KMS-11 (cell line): ENCODE measurements around the gene PTPRN2.

Experiments
- H2AFZ ChIP-seq: fragments of 200-600 bp; sonication (generic); 2 replicates; pipeline ENCODE4 v1.6.1; 2016; ENCODE audit warnings: antibody characterized with exemption, mixed run types, low read depth
- H3K27ac ChIP-seq: fragments of 200-600 bp; sonication (generic); 2 replicates; pipeline ENCODE4 v1.6.1; 2016; ENCODE audit warnings: mild to moderate bottlenecking, mixed run types
- H3K27me3 ChIP-seq: fragments of 200-600 bp; sonication (generic); 2 replicates; pipeline ENCODE4 v1.6.1; 2017; ENCODE audit warnings: mild to moderate bottlenecking, low read depth, mixed run types, moderate library complexity; ENCODE audit not compliant: insufficient read depth
- H3K36me3 ChIP-seq: fragments of 200-600 bp; sonication (generic); 2 replicates; pipeline ENCODE4 v1.6.1; 2017; ENCODE audit warnings: mild to moderate bottlenecking, mixed run types; ENCODE audit not compliant: insufficient read depth
- H3K4me1 ChIP-seq: fragments of 200-600 bp; sonication (generic); 2 replicates; pipeline ENCODE4 v1.6.1; 2016; ENCODE audit warnings: mild to moderate bottlenecking, low read depth, mixed run types; ENCODE audit not compliant: poor library complexity, severe bottlenecking
- H3K4me2 ChIP-seq: fragments of 200-600 bp; sonication (generic); 2 replicates; pipeline ENCODE4 v1.7.0; 2016; ENCODE audit warnings: mild to moderate bottlenecking, mixed run types
- H3K4me3 ChIP-seq: fragments of 200-600 bp; sonication (generic); IDR thresholded peaks from 2 replicates; pipeline ENCODE4 v1.6.1; 2017; ENCODE audit warnings: low read depth, low read length, mixed read lengths; ENCODE audit not compliant: insufficient read depth
- H3K79me2 ChIP-seq: fragments of 200-600 bp; sonication (generic); 2 replicates; pipeline ENCODE4 v1.6.1; 2016; ENCODE audit warnings: low read depth, mixed run types; ENCODE audit not compliant: insufficient read depth
- H3K9ac ChIP-seq: fragments of 200-600 bp; sonication (generic); 2 replicates; pipeline ENCODE4 v1.6.1; 2016; ENCODE audit warnings: mild to moderate bottlenecking, mixed run types
- H4K20me1 ChIP-seq: fragments of 200-600 bp; sonication (generic); 2 replicates; pipeline ENCODE4 v1.6.1; 2016; ENCODE audit warnings: mild to moderate bottlenecking, mixed run types; ENCODE audit not compliant: insufficient read depth
- TF ChIP-seq, protein P1 (sequence below): fragments of 200-600 bp; sonication (generic); conservative IDR thresholded peaks from 2 replicates; pipeline ENCODE4 v1.6.1; 2017; ENCODE audit warnings: low read depth, mild to moderate bottlenecking, antibody characterized with exemption, low read length, moderate library complexity, mixed read lengths

Gene PTPRN2

DNA sequence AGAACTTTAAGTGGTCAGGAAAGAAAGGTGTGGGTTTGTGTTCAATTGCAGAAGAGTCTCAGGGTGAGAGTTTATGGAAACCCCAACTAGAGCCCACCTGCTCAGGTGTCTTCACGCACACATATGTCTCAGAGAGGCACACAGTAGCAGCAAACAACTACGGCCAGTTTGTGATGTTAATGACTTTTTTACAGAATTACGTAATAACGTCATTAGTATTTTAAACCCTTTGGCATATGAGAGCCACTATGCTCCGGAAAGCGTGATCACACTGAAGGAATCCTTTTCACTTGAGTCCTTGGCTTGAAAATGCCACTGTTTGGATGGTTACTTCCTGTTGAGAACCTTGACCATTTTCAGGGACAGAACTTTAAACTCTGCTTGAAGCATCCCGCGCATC is 204.0 kb downstream of the PTPRN2 start:
- Histone ChIP-seq H3K4me3 (no peak overlapping the region), H2AFZ (no peak overlapping the region), H3K4me2 (no peak overlapping the region), H3K27me3 (peaks cover 11% of the 10 kb centered on the region; the same call in 1 of the 2 replicates), H3K27ac (no peak overlapping the region), H4K20me1 (no peaks in the 10 kb centered on the region), H3K4me1 (no peaks in the 10 kb centered on the region), H3K36me3 (no peaks in the 10 kb centered on the region), H3K79me2 (no peaks in the 10 kb centered on the region), H3K9ac (no peak overlapping the region)
- TF ChIP-seq, protein P1, sequence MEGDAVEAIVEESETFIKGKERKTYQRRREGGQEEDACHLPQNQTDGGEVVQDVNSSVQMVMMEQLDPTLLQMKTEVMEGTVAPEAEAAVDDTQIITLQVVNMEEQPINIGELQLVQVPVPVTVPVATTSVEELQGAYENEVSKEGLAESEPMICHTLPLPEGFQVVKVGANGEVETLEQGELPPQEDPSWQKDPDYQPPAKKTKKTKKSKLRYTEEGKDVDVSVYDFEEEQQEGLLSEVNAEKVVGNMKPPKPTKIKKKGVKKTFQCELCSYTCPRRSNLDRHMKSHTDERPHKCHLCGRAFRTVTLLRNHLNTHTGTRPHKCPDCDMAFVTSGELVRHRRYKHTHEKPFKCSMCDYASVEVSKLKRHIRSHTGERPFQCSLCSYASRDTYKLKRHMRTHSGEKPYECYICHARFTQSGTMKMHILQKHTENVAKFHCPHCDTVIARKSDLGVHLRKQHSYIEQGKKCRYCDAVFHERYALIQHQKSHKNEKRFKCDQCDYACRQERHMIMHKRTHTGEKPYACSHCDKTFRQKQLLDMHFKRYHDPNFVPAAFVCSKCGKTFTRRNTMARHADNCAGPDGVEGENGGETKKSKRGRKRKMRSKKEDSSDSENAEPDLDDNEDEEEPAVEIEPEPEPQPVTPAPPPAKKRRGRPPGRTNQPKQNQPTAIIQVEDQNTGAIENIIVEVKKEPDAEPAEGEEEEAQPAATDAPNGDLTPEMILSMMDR: no peak

DNA sequence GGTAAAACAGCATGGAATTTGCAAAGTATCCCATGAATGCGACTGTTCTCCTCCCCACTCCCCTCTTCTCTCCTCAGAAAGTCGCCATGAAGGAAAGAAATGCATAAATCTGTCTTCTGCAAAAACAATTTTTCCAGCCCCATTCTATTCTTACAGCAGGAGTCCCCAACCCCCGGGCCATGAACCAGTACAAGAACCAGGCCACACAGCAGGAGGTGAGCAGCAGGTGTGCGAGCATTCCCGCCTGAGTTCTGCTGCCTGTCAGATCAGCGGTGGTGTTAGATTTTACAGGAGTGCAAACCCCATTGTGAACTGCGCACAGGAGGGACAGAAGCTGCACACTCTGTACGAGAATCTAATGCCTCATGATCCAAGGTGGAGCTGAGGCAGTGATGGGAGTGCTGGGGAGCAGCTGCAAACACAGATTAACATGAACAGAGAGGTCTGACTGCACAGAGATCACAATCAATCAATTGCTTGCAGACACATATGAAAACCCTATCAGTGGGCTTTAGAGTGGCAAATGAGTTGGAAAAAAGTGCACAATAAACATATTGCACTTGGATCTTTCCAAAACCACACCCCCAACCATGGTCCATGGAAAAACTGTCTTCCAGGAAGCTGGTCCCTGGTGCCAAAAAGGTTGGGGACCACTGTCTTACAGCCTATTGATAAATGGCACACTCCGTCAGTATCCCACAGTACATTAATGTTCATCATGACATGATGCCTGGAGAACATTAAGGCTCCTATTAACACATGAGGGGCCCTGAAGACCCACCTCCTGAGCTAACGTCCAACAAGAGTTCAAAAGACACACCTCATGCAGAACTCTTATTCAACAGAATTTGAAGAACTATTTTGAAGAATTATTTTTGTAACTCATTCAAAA is 205.0 kb downstream of the PTPRN2 start:
- Histone ChIP-seq H3K4me3 (no peak overlapping the region), H3K9ac (no peak overlapping the region), H3K36me3 (no peaks in the 10 kb centered on the region), H3K27ac (no peak overlapping the region), H2AFZ (no peak overlapping the region), H3K4me2 (no peak overlapping the region), H4K20me1 (no peaks in the 10 kb centered on the region), H3K79me2 (no peaks in the 10 kb centered on the region), H3K27me3 (peaks cover 6% of the 10 kb centered on the region; the same call in 1 of the 2 replicates), H3K4me1 (no peaks in the 10 kb centered on the region)
- TF ChIP-seq, protein P1: no peak

- Histone ChIP-seq H3K4me1 (no peaks in the 10 kb centered on the region), H3K36me3 (no peaks in the 10 kb centered on the region), H3K27me3 (peaks cover 6% of the 10 kb centered on the region; the same call in 1 of the 2 replicates), H3K4me2 (no peak overlapping the region), H2AFZ (no peak overlapping the region), H3K27ac (no peak overlapping the region), H3K79me2 (no peaks in the 10 kb centered on the region), H3K9ac (no peak overlapping the region), H4K20me1 (no peaks in the 10 kb centered on the region), H3K4me3 (no peak overlapping the region)
- TF ChIP-seq, protein P1: no peak
Measured at GRCh38 chr7:158381956-158382355, 205.7 kb downstream of the PTPRN2 start.

DNA sequence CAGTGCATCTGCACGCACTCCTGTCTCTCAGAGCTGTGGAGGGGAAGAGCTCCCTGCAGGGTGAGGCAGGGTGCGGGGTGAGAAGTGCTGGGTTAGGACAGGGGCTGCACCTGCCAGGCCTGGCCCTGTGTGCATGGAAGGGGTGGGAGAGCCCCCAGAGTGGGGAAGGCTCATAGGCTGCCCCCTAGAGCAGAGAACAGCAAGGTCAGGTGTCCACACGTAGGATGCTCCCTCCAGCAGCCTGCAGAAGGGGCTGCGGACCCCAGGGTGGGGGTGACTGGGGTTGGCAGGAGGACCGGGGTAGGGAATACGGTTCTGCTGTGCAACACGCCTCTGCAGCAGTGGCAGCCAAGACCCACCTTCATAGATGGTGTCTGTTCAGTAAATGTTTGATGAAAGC is 208.6 kb downstream of the PTPRN2 start:
- Histone ChIP-seq H3K4me3 (no peak overlapping the region), H3K27ac (no peak overlapping the region), H2AFZ (no peak overlapping the region), H3K79me2 (no peaks in the 10 kb centered on the region), H3K9ac (no peak overlapping the region), H4K20me1 (no peaks in the 10 kb centered on the region), H3K4me2 (no peak overlapping the region), H3K4me1 (no peaks in the 10 kb centered on the region), H3K27me3 (peaks cover 19% of the 10 kb centered on the region; the same call in 1 of the 2 replicates), H3K36me3 (no peaks in the 10 kb centered on the region)
- TF ChIP-seq, protein P1: no peak
